Breast epithelium (tissue), 4 donors: Measurements from ENCODE around the gene ZNF320. TPM values are rescaled to one million over a fixed set of nuclear protein-coding genes. Genes with fewer than 3 reads are reported as not detected.
"Not testable (repeated sequence)": the region's sequence is repeated elsewhere in the genome, so short reads cannot be mapped to it uniquely, and the experiment has no call there.

Source experiments
- DNase-seq, 2 donors: peaks; one replicate each; pipeline ENCODE4 v3.0.0-alpha.2; 2019; ENCODE audit warnings: low spot score in 2 of 2
- H3K27ac ChIP-seq, 2 donors: fragments of 200-600 bp; sonication (generic) in 1 of 2; one replicate each; pipeline ENCODE4 v1.5.1; 2016 to 2019; ENCODE audit warnings: mild to moderate bottlenecking in 1 of 2
- H3K27me3 ChIP-seq, 2 donors: fragments of 200-600 bp; sonication (generic) in 1 of 2; one replicate each; pipeline versions ENCODE4 v1.5.1 to v1.6.0; 2017 to 2019; ENCODE audit warnings: control low read depth in 1 of 2, mild to moderate bottlenecking in 1 of 2
- H3K36me3 ChIP-seq: fragments of 200-600 bp; one replicate; pipeline ENCODE4 v1.5.1; 2019
- H3K4me1 ChIP-seq, 2 donors: fragments of 200-600 bp; sonication (generic); one replicate each; pipeline ENCODE4 v1.5.1; 2016 to 2019; ENCODE audit warnings: control low read depth in 1 of 2
- H3K4me3 ChIP-seq, 3 donors: fragments of 200-600 bp; sonication (generic); 1 replicate in 2 of 3; 2 replicates in 1 of 3; pipeline ENCODE4 v1.5.1; 2016 to 2019; ENCODE audit warnings: mild to moderate bottlenecking in 3 of 3, moderate library complexity in 2 of 3
- H3K9me3 ChIP-seq, 2 donors: fragments of 200-600 bp; sonication (generic) in 1 of 2; one replicate each; pipeline ENCODE4 v1.5.1; 2016 to 2019; ENCODE audit warnings: control low read depth in 1 of 2
- CTCF ChIP-seq, 3 donors: fragments of 450-650 bp; IDR thresholded peaks; one replicate each; pipeline ENCODE4 v1.5.1; 2016 to 2017; ENCODE audit warnings: antibody characterized with exemption in 3 of 3, mild to moderate bottlenecking in 3 of 3, moderate library complexity in 3 of 3
- POLR2A ChIP-seq: fragments of 450-650 bp; IDR thresholded peaks from one replicate; pipeline ENCODE4 v1.6.1; 2016; ENCODE audit warnings: antibody characterized with exemption, mild to moderate bottlenecking, moderate library complexity
- POLR2AphosphoS5 ChIP-seq, 3 donors: sonication (generic); formaldehyde crosslinking; IDR thresholded peaks; one replicate each; pipeline ENCODE4 v1.6.1; 2017; ENCODE audit warnings: antibody characterized with exemption in 3 of 3
- intact Hi-C: fragments of 100-400 bp; cut with DNase I; formaldehyde crosslinking; loops from one replicate; pipeline ENCODE4 v1.15.1; 2023; ENCODE audit warnings: low total_unique reads
- total RNA-seq, 3 donors: library from RNA; depleted of rRNA; stranded (reverse); fragments of >200 nt; gene quantifications; one replicate each; pipeline ENCODE4 v1.1.0, GENCODE V29; 2016

ZNF320 gene
- total RNA-seq, 3 donors from 2014 or later, result 15.2 to 22.0 (median 18.4) TPM

GRCh38 chr19:52901842-52902241, 4.4 kb upstream of the ZNF320 start:
- intact Hi-C loops, result no loop called here
- DNase-seq, result no peak
- no peaks in the 10 kb centered on the region for H3K9me3 ChIP-seq
- H3K4me1 ChIP-seq, result no peaks in the 10 kb centered on the region
- no peak for TF ChIP-seq POLR2A
- TF ChIP-seq CTCF (IDR thresholded peaks at IDR 0.05), result no peak
- TF ChIP-seq POLR2AphosphoS5 (IDR thresholded peaks at IDR 0.05), result no peak
- no peaks in the 10 kb centered on the region for H3K36me3 ChIP-seq
- no peaks in the 10 kb centered on the region for H3K27me3 ChIP-seq
- H3K4me3 ChIP-seq, result no peak overlapping the region
- no peak overlapping the region for H3K27ac ChIP-seq

- H3K4me1 ChIP-seq, DNase-seq, H3K36me3 ChIP-seq, H3K4me3 ChIP-seq, intact Hi-C loops, H3K27me3 ChIP-seq, H3K9me3 ChIP-seq: not testable (repeated sequence)
- H3K27ac ChIP-seq, result peak overlapping the region; percentile 93 to 95
These were observed 1.2 kb upstream of the ZNF320 start for GRCh38 chr19:52898596-52898995.

- Histone ChIP-seq H3K4me3 (peak overlapping the region; percentile 69 to 84 (median 78)), H3K27ac (peak overlapping the region; percentile 93 to 95), H3K36me3 (no peaks in the 10 kb centered on the region), H3K9me3 (no peaks in the 10 kb centered on the region), H3K4me1 (peaks cover 0 to 5% of the 10 kb centered on the region in 2 donors), H3K27me3 (no peaks in the 10 kb centered on the region)
- no peak for DNase-seq
- TF ChIP-seq POLR2A (no peak), CTCF (IDR thresholded peaks at IDR 0.05) (no peak), POLR2AphosphoS5 (IDR thresholded peaks at IDR 0.05) (no peak)
- intact Hi-C loops, result no loop called here
These were observed 666 bp upstream of the ZNF320 start for GRCh38 chr19:52898101-52898500.

GRCh38 chr19:52896431-52897137, 851 bp downstream of the ZNF320 start:
- TF ChIP-seq POLR2AphosphoS5 (IDR thresholded peaks at IDR 0.05) (no peak), POLR2A (no peak), CTCF (IDR thresholded peaks at IDR 0.05) (no peak)
- H3K27me3 ChIP-seq, result no peaks in the 10 kb centered on the region
- no peaks in the 10 kb centered on the region for H3K9me3 ChIP-seq
- H3K4me3 ChIP-seq, result peak overlapping the region; percentile 69 to 84 (median 78)
- intact Hi-C loops, result no loop called here
- H3K36me3 ChIP-seq, result no peaks in the 10 kb centered on the region
- peak overlapping the region; percentile 93 to 95 for H3K27ac ChIP-seq
- no peak for DNase-seq
- peaks cover 0 to 5% of the 10 kb centered on the region in 2 donors for H3K4me1 ChIP-seq

- no peak overlapping the region for H3K4me3 ChIP-seq
- TF ChIP-seq POLR2AphosphoS5 (IDR thresholded peaks at IDR 0.05), result no peak
- no peak for TF ChIP-seq CTCF (IDR thresholded peaks at IDR 0.05)
- no peak for TF ChIP-seq POLR2A
- DNase-seq, result no peak
- no peak overlapping the region for H3K27ac ChIP-seq
- H3K36me3 ChIP-seq, result no peaks in the 10 kb centered on the region
- H3K27me3 ChIP-seq, result no peaks in the 10 kb centered on the region
- H3K9me3 ChIP-seq, result no peaks in the 10 kb centered on the region
- no peaks in the 10 kb centered on the region for H3K4me1 ChIP-seq
- intact Hi-C loops, result no loop called here
These were observed 6.1 kb downstream of the ZNF320 start for GRCh38 chr19:52891336-52891735.
